ENCODE measurements around the gene STT3B. TPM values are rescaled to one million over a fixed set of nuclear protein-coding genes. Genes with fewer than 3 reads are reported as not detected.
"Not testable (repeated sequence)": the region's sequence is repeated elsewhere in the genome, so short reads cannot be mapped to it uniquely, and the experiment has no call there.

The STT3B gene
- total RNA-seq, 1 experiment from 2014 or later: 149 TPM

- no TSS peak for BruUV-seq (replicated peaks)
- ChIA-PET POLR2A (ENCODE audit: unreplicated experiment) (no interaction called here), CTCF (no interaction called here)
- ATAC-seq: no peak
- H3F3A ChIP-seq (ENCODE audit: low read length, unreplicated experiment): no peaks in the 10 kb centered on the region
- H3K27me3 ChIP-seq (ENCODE audit: low read length): no peaks in the 10 kb centered on the region
- H3K4me1 ChIP-seq (ENCODE audit: insufficient read depth, low read length): no peaks in the 10 kb centered on the region
- H3K4me3 ChIP-seq (ENCODE audit: low read length): no peak overlapping the region
- H3K9me3 ChIP-seq (ENCODE audit: low read length): no peaks in the 10 kb centered on the region
- TF ChIP-seq, protein P1, sequence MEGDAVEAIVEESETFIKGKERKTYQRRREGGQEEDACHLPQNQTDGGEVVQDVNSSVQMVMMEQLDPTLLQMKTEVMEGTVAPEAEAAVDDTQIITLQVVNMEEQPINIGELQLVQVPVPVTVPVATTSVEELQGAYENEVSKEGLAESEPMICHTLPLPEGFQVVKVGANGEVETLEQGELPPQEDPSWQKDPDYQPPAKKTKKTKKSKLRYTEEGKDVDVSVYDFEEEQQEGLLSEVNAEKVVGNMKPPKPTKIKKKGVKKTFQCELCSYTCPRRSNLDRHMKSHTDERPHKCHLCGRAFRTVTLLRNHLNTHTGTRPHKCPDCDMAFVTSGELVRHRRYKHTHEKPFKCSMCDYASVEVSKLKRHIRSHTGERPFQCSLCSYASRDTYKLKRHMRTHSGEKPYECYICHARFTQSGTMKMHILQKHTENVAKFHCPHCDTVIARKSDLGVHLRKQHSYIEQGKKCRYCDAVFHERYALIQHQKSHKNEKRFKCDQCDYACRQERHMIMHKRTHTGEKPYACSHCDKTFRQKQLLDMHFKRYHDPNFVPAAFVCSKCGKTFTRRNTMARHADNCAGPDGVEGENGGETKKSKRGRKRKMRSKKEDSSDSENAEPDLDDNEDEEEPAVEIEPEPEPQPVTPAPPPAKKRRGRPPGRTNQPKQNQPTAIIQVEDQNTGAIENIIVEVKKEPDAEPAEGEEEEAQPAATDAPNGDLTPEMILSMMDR (conservative IDR thresholded peaks at IDR 0.05; ENCODE audit: low read depth, low read length): no peak
- TF ChIP-seq EZH2 (IDR thresholded peaks at IDR 0.05; ENCODE audit: low read length, unreplicated experiment): no peak
- TF ChIP-seq EZH2phosphoT487 (IDR thresholded peaks at IDR 0.05; ENCODE audit: borderline replicate concordance, low read length): no peak
- H2AFZ ChIP-seq (ENCODE audit: low read length): no peak overlapping the region
- H3K9ac ChIP-seq (ENCODE audit: low read length): no peak overlapping the region
- intact Hi-C loops (cut with micrococcal nuclease): no loop called here
- no peak for DNase-seq
- peaks cover 75% of the 10 kb centered on the region for H3K79me2 ChIP-seq (ENCODE audit: low read length)
- no peak overlapping the region for H3K4me2 ChIP-seq (ENCODE audit: low read length)
- H4K20me1 ChIP-seq (ENCODE audit: low read length): peaks cover 18% of the 10 kb centered on the region; the same call in 1 of the 2 replicates
- no peak overlapping the region for H3K27ac ChIP-seq (ENCODE audit: low read length)
- no peaks in the 10 kb centered on the region for H3K9me2 ChIP-seq (replicated peaks; ENCODE audit: low read length)
- peaks cover 42% of the 10 kb centered on the region for H3K36me3 ChIP-seq (ENCODE audit: low read depth, low read length)
Measured at GRCh38 chr3:31592764-31593163, 60.0 kb downstream of the STT3B start.

GRCh38 chr3:31596176-31596575 is 63.5 kb downstream of the STT3B start:
- CTCF ChIA-PET: no interaction called here

DNA sequence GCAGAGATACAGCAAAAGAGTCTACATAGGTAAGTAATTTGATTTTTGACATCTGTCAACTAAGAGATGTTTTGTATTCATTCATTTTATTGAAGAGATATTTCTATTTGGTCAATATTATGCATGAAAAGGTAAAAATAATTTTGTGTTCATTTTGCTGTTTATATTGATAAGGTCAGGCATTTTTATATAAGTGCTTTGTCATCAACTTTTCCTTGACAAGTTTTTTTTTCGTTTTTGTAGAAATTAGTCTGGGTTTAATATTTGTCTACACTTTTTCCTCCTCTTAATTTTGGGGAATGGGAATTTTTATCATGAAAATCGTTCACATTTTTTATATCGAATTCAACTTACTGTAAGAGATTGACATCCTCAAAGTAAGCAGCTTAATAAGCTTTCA is 67.7 kb downstream of the STT3B start:
- H3K79me2 ChIP-seq (ENCODE audit: low read length): peaks cover 17% of the 10 kb centered on the region; the same call in 1 of the 2 replicates
- POLR2A ChIA-PET (ENCODE audit: unreplicated experiment): interaction anchor here (0.6 kb wide), 1 partner anchor 27 kb away, joined by 5 read pairs; no protein-coding TSS in a partner anchor

More at GRCh38 chr3:31596176-31596575, 63.5 kb downstream of the STT3B start:
- Histone ChIP-seq H3K9ac (ENCODE audit: low read length) (no peak overlapping the region), H3K9me3 (ENCODE audit: low read length) (no peaks in the 10 kb centered on the region), H3K36me3 (ENCODE audit: low read depth, low read length) (peaks cover 26% of the 10 kb centered on the region), H3K27me3 (ENCODE audit: low read length) (no peaks in the 10 kb centered on the region), H2AFZ (ENCODE audit: low read length) (no peak overlapping the region), H4K20me1 (ENCODE audit: low read length) (peaks cover 12% of the 10 kb centered on the region; the same call in 1 of the 2 replicates), H3F3A (ENCODE audit: low read length, unreplicated experiment) (no peaks in the 10 kb centered on the region), H3K79me2 (ENCODE audit: low read length) (peaks cover 42% of the 10 kb centered on the region), H3K27ac (ENCODE audit: low read length) (no peak overlapping the region), H3K9me2 (replicated peaks; ENCODE audit: low read length) (no peaks in the 10 kb centered on the region), H3K4me1 (ENCODE audit: insufficient read depth, low read length) (no peaks in the 10 kb centered on the region), H3K4me3 (ENCODE audit: low read length) (no peak overlapping the region), H3K4me2 (ENCODE audit: low read length) (no peak overlapping the region)
- DNase-seq (no peak), ATAC-seq (no peak)
- TF ChIP-seq EZH2phosphoT487 (IDR thresholded peaks at IDR 0.05; ENCODE audit: borderline replicate concordance, low read length): no peak
- TF ChIP-seq EZH2 (IDR thresholded peaks at IDR 0.05; ENCODE audit: low read length, unreplicated experiment): no peak
- TF ChIP-seq, protein P1 (conservative IDR thresholded peaks at IDR 0.05; ENCODE audit: low read depth, low read length): no peak
- intact Hi-C loops (cut with micrococcal nuclease): no loop called here
- no TSS peak for BruUV-seq (replicated peaks)
- POLR2A ChIA-PET (ENCODE audit: unreplicated experiment): no interaction called here

DNA sequence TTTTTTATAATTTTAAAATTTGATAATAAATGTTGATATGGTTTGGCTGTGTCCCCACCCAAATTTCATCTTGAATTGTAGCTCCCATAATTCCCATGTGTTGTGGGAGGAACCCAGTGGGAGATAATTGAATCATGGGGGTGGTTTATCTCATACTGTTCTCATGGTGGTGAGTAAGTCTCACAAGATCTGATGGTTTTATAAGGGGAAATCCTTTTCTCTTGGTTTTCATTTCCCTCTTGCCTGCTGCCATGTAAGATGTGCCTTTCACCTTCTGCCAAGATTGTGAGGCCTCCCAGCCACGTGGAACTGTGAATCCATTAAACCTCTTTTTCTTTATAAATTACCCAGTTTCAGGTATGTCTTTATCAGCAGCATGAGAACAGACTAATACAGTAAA is 72.6 kb downstream of the STT3B start:
- not testable (repeated sequence) for H3K79me2 ChIP-seq (ENCODE audit: low read length)

More for the DNA sequence above, 67.7 kb downstream of the STT3B start:
- H3K9me3 ChIP-seq (ENCODE audit: low read length): no peaks in the 10 kb centered on the region; the same call in 1 of the 2 replicates
- DNase-seq (no peak), ATAC-seq (no peak)
- H4K20me1 ChIP-seq (ENCODE audit: low read length): 0 out of 2 replicates have a peak, but pooled peaks cover 4% of the 10 kb centered on the region
- intact Hi-C loops (cut with micrococcal nuclease): no loop called here
- H3K9me2 ChIP-seq (replicated peaks; ENCODE audit: low read length): no peaks in the 10 kb centered on the region
- H3F3A ChIP-seq (ENCODE audit: low read length, unreplicated experiment): no peaks in the 10 kb centered on the region
- no peak overlapping the region for H3K27ac ChIP-seq (ENCODE audit: low read length)
- H3K4me1 ChIP-seq (ENCODE audit: insufficient read depth, low read length): no peaks in the 10 kb centered on the region
- H2AFZ ChIP-seq (ENCODE audit: low read length): no peak overlapping the region
- BruUV-seq (replicated peaks): no TSS peak
- no peak overlapping the region for H3K4me2 ChIP-seq (ENCODE audit: low read length)
- H3K27me3 ChIP-seq (ENCODE audit: low read length): no peaks in the 10 kb centered on the region
- no peak overlapping the region for H3K4me3 ChIP-seq (ENCODE audit: low read length)
- CTCF ChIA-PET: no interaction called here
- H3K9ac ChIP-seq (ENCODE audit: low read length): no peak overlapping the region
- TF ChIP-seq EZH2phosphoT487 (IDR thresholded peaks at IDR 0.05; ENCODE audit: borderline replicate concordance, low read length) (no peak), EZH2 (IDR thresholded peaks at IDR 0.05; ENCODE audit: low read length, unreplicated experiment) (no peak)
- TF ChIP-seq, protein P1 (conservative IDR thresholded peaks at IDR 0.05; ENCODE audit: low read depth, low read length): no peak
- peaks cover 36% of the 10 kb centered on the region for H3K36me3 ChIP-seq (ENCODE audit: low read depth, low read length)

More for the DNA sequence above, 72.6 kb downstream of the STT3B start:
- H2AFZ ChIP-seq (ENCODE audit: low read length); intact Hi-C loops (cut with micrococcal nuclease); BruUV-seq (replicated peaks); H3K9ac ChIP-seq (ENCODE audit: low read length); POLR2A ChIA-PET (ENCODE audit: unreplicated experiment); ATAC-seq; H4K20me1 ChIP-seq (ENCODE audit: low read length); H3K27me3 ChIP-seq (ENCODE audit: low read length); H3K27ac ChIP-seq (ENCODE audit: low read length); DNase-seq; H3K9me2 ChIP-seq (replicated peaks; ENCODE audit: low read length); H3K4me1 ChIP-seq (ENCODE audit: insufficient read depth, low read length); H3K4me2 ChIP-seq (ENCODE audit: low read length); H3K9me3 ChIP-seq (ENCODE audit: low read length); CTCF ChIA-PET; H3K4me3 ChIP-seq (ENCODE audit: low read length); H3F3A ChIP-seq (ENCODE audit: low read length, unreplicated experiment): not testable (repeated sequence)
- H3K36me3 ChIP-seq (ENCODE audit: low read depth, low read length): peaks cover 60% of the 10 kb centered on the region
